Mesothelial cell of epicardium (in vitro differentiated cells): ENCODE measurements around the gene STRADA. TPM values are rescaled to one million over a fixed set of nuclear protein-coding genes. Genes with fewer than 3 reads are reported as not detected.

ENCODE experiments used
- DNase-seq, 2 experiments: peaks; one replicate each; pipeline ENCODE4 v3.0.0; 2021; ENCODE audit warnings: low spot score in 2 of 2; ENCODE audit not compliant: unreplicated experiment in 2 of 2
- H3K27ac Mint-ChIP-seq: 2 replicates; pipeline ENCODE4 v1.8.0; 2021; ENCODE audit warnings: mixed read lengths
- H3K27me3 Mint-ChIP-seq: 2 replicates; pipeline ENCODE4 v1.8.0; 2021; ENCODE audit warnings: low read depth, mixed read lengths
- H3K36me3 Mint-ChIP-seq: 2 replicates; pipeline ENCODE4 v1.8.0; 2021; ENCODE audit warnings: mixed read lengths
- H3K4me1 Mint-ChIP-seq: 2 replicates; pipeline ENCODE4 v1.8.0; 2021; ENCODE audit warnings: mixed read lengths
- H3K4me3 Mint-ChIP-seq: 2 replicates; pipeline ENCODE4 v1.8.0; 2021; ENCODE audit warnings: mild to moderate bottlenecking, moderate library complexity, mixed read lengths
- H3K9me3 Mint-ChIP-seq: 2 replicates; pipeline ENCODE4 v1.8.0; 2021; ENCODE audit warnings: mixed read lengths
- CTCF ChIP-seq: fragments of 200-600 bp; sonication (generic); IDR thresholded peaks from one replicate; pipeline ENCODE4 v1.5.0; 2021; ENCODE audit warnings: antibody characterized with exemption; ENCODE audit not compliant: unreplicated experiment
- total RNA-seq: library from RNA; stranded (reverse); gene quantifications from 3 replicates; pipeline ENCODE4 v1.2.1, GENCODE V29; 2021

Gene STRADA
- total RNA-seq, 1 donor from 2014 or later = 62.9 TPM

- Mint-ChIP-seq H3K4me3 (no peak overlapping the region), H3K36me3 (peaks cover 13% of the 10 kb centered on the region), H3K27ac (no peak overlapping the region), H3K4me1 (peaks cover 4% of the 10 kb centered on the region), H3K9me3 (no peaks in the 10 kb centered on the region), H3K27me3 (no peaks in the 10 kb centered on the region)
- DNase-seq = no peak
- TF ChIP-seq CTCF = no peak
Measured at GRCh38 chr17:63783522-63783921, 41.9 kb upstream of the STRADA start.

GRCh38 chr17:63780928-63781327, 39.3 kb upstream of the STRADA start:
- H3K9me3 Mint-ChIP-seq = no peaks in the 10 kb centered on the region
- H3K27ac Mint-ChIP-seq = peak overlapping the region; percentile 1
- peaks cover 10% of the 10 kb centered on the region for H3K4me1 Mint-ChIP-seq
- peaks cover 11% of the 10 kb centered on the region for H3K36me3 Mint-ChIP-seq
- no peak overlapping the region for H3K4me3 Mint-ChIP-seq
- DNase-seq = no peak
- no peaks in the 10 kb centered on the region for H3K27me3 Mint-ChIP-seq
- TF ChIP-seq CTCF = no peak

GRCh38 chr17:63780507-63780906, 38.9 kb upstream of the STRADA start:
- Mint-ChIP-seq H3K4me3 (no peak overlapping the region), H3K9me3 (no peaks in the 10 kb centered on the region), H3K27ac (peak overlapping the region; percentile 34)

GRCh38 chr17:63775420-63775819, 33.8 kb upstream of the STRADA start:
- Mint-ChIP-seq H3K4me3 (peak overlapping the region; percentile 99), H3K36me3 (peaks cover 7% of the 10 kb centered on the region), H3K4me1 (peaks cover 32% of the 10 kb centered on the region), H3K27me3 (no peaks in the 10 kb centered on the region), H3K27ac (peak overlapping the region; percentile 100), H3K9me3 (no peaks in the 10 kb centered on the region)
- DNase-seq = no peak
- TF ChIP-seq CTCF = no peak

More at GRCh38 chr17:63780507-63780906, 38.9 kb upstream of the STRADA start:
- Mint-ChIP-seq H3K4me1 (peaks cover 13% of the 10 kb centered on the region), H3K36me3 (peaks cover 8% of the 10 kb centered on the region), H3K27me3 (no peaks in the 10 kb centered on the region)
- no peak for DNase-seq
- no peak for TF ChIP-seq CTCF

GRCh38 chr17:63774969-63775265, 33.3 kb upstream of the STRADA start:
- Mint-ChIP-seq H3K4me3 (peak overlapping the region; percentile 99), H3K9me3 (no peaks in the 10 kb centered on the region), H3K27ac (peak overlapping the region; percentile 100), H3K27me3 (no peaks in the 10 kb centered on the region), H3K4me1 (peaks cover 32% of the 10 kb centered on the region), H3K36me3 (peaks cover 7% of the 10 kb centered on the region)
- TF ChIP-seq CTCF = no peak
- DNase-seq = no peak

GRCh38 chr17:63774141-63774968, 32.8 kb upstream of the STRADA start, which contains the start of gene DDX42:
Gene DDX42 (plus strand): TSS chr17:63774170. CDS start chr17:63787050, 12,880 bp downstream.
- H3K9me3 Mint-ChIP-seq = no peaks in the 10 kb centered on the region

More at GRCh38 chr17:63774141-63774968, 32.8 kb upstream of the STRADA start, which contains the start of gene DDX42:
- Mint-ChIP-seq H3K27me3 (no peaks in the 10 kb centered on the region), H3K4me1 (peaks cover 31% of the 10 kb centered on the region), H3K36me3 (peaks cover 3% of the 10 kb centered on the region), H3K27ac (peak within 1 kb of the TSS; percentile 100), H3K4me3 (peak within 1 kb of the TSS; percentile 99)
- no peak for TF ChIP-seq CTCF
- DNase-seq = peak; percentile 82 to 92
